HS-5 (cell line): ENCODE data around the gene CCIN.
"Not testable (repeated sequence)": the region's sequence is repeated elsewhere in the genome, so short reads cannot be mapped to it uniquely, and the experiment has no call there.

Experiments
- DNase-seq: peaks from one replicate; pipeline ENCODE4 v3.0.0-alpha.2; 2012; ENCODE audit warnings: low read depth

CCIN gene

GRCh38 chr9:36169166-36169565, at the start of gene CCIN:
TSS of gene CCIN (plus strand) at chr9:36169388. CDS start at chr9:36169503, 115 bp downstream.
- DNase-seq: no peak

- DNase-seq: no peak
Observed at GRCh38 chr9:36119476-36119875, 49.7 kb upstream of the CCIN start.

- no peak for DNase-seq
Observed at GRCh38 chr9:36120705-36121104, 48.5 kb upstream of the CCIN start.

GRCh38 chr9:36121971-36122370, 47.2 kb upstream of the CCIN start:
- no peak for DNase-seq

- no peak for DNase-seq
Observed at GRCh38 chr9:36123515-36123914, 45.7 kb upstream of the CCIN start.

- no peak for DNase-seq
Observed at GRCh38 chr9:36125062-36125855, 43.9 kb upstream of the CCIN start.

GRCh38 chr9:36126016-36126730, 43.0 kb upstream of the CCIN start:
- DNase-seq: no peak

- DNase-seq: no peak
Observed at GRCh38 chr9:36127652-36128244, 41.4 kb upstream of the CCIN start.

- no peak for DNase-seq
Observed at GRCh38 chr9:36128349-36128748, 40.8 kb upstream of the CCIN start.

GRCh38 chr9:36129139-36129538, 40.0 kb upstream of the CCIN start:
- DNase-seq: no peak

- not testable (repeated sequence) for DNase-seq
Observed at GRCh38 chr9:36131666-36132065, 37.5 kb upstream of the CCIN start.

- no peak for DNase-seq
Observed at GRCh38 chr9:36132086-36132485, 37.1 kb upstream of the CCIN start.

GRCh38 chr9:36134761-36135505, 34.3 kb upstream of the CCIN start:
- no peak for DNase-seq

GRCh38 chr9:36135741-36136271, 33.4 kb upstream of the CCIN start:
- no peak for DNase-seq

- no peak for DNase-seq
Observed at GRCh38 chr9:36136272-36136893, 32.8 kb upstream of the CCIN start, which contains the start of gene GLIPR2. TSS of gene GLIPR2 (plus strand) at chr9:36136733. CDS start at chr9:36136779, 46 bp downstream.

- no peak for DNase-seq
Observed at GRCh38 chr9:36136894-36137391, 32.2 kb upstream of the CCIN start.

GRCh38 chr9:36137392-36138004, 31.7 kb upstream of the CCIN start:
- no peak for DNase-seq

GRCh38 chr9:36138496-36138895, 30.7 kb upstream of the CCIN start:
- DNase-seq: no peak

- no peak for DNase-seq
Observed at GRCh38 chr9:36138901-36139300, 30.3 kb upstream of the CCIN start.
